ENCODE data around the gene WASHC4. TPM values are rescaled to one million over a fixed set of nuclear protein-coding genes. Genes with fewer than 3 reads are reported as not detected.

WASHC4 gene
- total RNA-seq, 1 donor from 2014 or later = 52.7 TPM

GRCh38 chr12:105206686-105207374, 99.3 kb downstream of the WASHC4 start:
- Mint-ChIP-seq H3K4me3 (ENCODE audit: low read depth) (no peak overlapping the region), H3K4me1 (ENCODE audit: low read depth) (peaks cover 9% of the 10 kb centered on the region), H3K27me3 (no peaks in the 10 kb centered on the region), H3K36me3 (ENCODE audit: insufficient read depth) (peaks cover 38% of the 10 kb centered on the region), H3K9me3 (ENCODE audit: low read depth) (no peaks in the 10 kb centered on the region), H3K27ac (no peak overlapping the region)
- no peak for DNase-seq (ENCODE audit: low spot score, unreplicated experiment)
- no peak for TF ChIP-seq CTCF (IDR thresholded peaks at IDR 0.05; ENCODE audit: unreplicated experiment)

GRCh38 chr12:105209091-105209490, 101.6 kb downstream of the WASHC4 start:
- peaks cover 10% of the 10 kb centered on the region for H3K4me1 Mint-ChIP-seq (ENCODE audit: low read depth)
- TF ChIP-seq CTCF (IDR thresholded peaks at IDR 0.05; ENCODE audit: unreplicated experiment) = no peak
- H3K27ac Mint-ChIP-seq = peak overlapping the region; percentile 11
- peaks cover 32% of the 10 kb centered on the region for H3K36me3 Mint-ChIP-seq (ENCODE audit: insufficient read depth)
- DNase-seq (ENCODE audit: low spot score, unreplicated experiment) = no peak
- no peaks in the 10 kb centered on the region for H3K27me3 Mint-ChIP-seq
- no peaks in the 10 kb centered on the region for H3K9me3 Mint-ChIP-seq (ENCODE audit: low read depth)
- H3K4me3 Mint-ChIP-seq (ENCODE audit: low read depth) = no peak overlapping the region

- Mint-ChIP-seq H3K27ac (no peak overlapping the region), H3K9me3 (ENCODE audit: low read depth) (no peaks in the 10 kb centered on the region), H3K4me1 (ENCODE audit: low read depth) (peaks cover 24% of the 10 kb centered on the region), H3K27me3 (no peaks in the 10 kb centered on the region), H3K4me3 (ENCODE audit: low read depth) (no peak overlapping the region), H3K36me3 (ENCODE audit: insufficient read depth) (peaks cover 46% of the 10 kb centered on the region)
- DNase-seq (ENCODE audit: low spot score, unreplicated experiment) = no peak
- no peak for TF ChIP-seq CTCF (IDR thresholded peaks at IDR 0.05; ENCODE audit: unreplicated experiment)
Observed at GRCh38 chr12:105212438-105212837, 104.9 kb downstream of the WASHC4 start.

GRCh38 chr12:105214148-105214547, 106.6 kb downstream of the WASHC4 start:
- Mint-ChIP-seq H3K4me1 (ENCODE audit: low read depth) (peaks cover 16% of the 10 kb centered on the region), H3K27me3 (no peaks in the 10 kb centered on the region), H3K4me3 (ENCODE audit: low read depth) (no peak overlapping the region), H3K9me3 (ENCODE audit: low read depth) (no peaks in the 10 kb centered on the region), H3K36me3 (ENCODE audit: insufficient read depth) (peaks cover 43% of the 10 kb centered on the region), H3K27ac (peak overlapping the region; percentile 54)
- TF ChIP-seq CTCF (IDR thresholded peaks at IDR 0.05; ENCODE audit: unreplicated experiment) = no peak
- DNase-seq (ENCODE audit: low spot score, unreplicated experiment) = no peak

GRCh38 chr12:105214670-105215375, 107.3 kb downstream of the WASHC4 start:
- no peaks in the 10 kb centered on the region for H3K27me3 Mint-ChIP-seq
- DNase-seq (ENCODE audit: low spot score, unreplicated experiment) = no peak
- H3K4me3 Mint-ChIP-seq (ENCODE audit: low read depth) = no peak overlapping the region
- no peak for TF ChIP-seq CTCF (IDR thresholded peaks at IDR 0.05; ENCODE audit: unreplicated experiment)
- peak overlapping the region; percentile 86 for H3K27ac Mint-ChIP-seq
- H3K36me3 Mint-ChIP-seq (ENCODE audit: insufficient read depth) = peaks cover 45% of the 10 kb centered on the region
- H3K4me1 Mint-ChIP-seq (ENCODE audit: low read depth) = peaks cover 22% of the 10 kb centered on the region
- no peaks in the 10 kb centered on the region for H3K9me3 Mint-ChIP-seq (ENCODE audit: low read depth)
